Panc1 (cell line): Measurements from ENCODE around the gene FAM163B. TPM values are rescaled to one million over a fixed set of nuclear protein-coding genes. Genes with fewer than 3 reads are reported as not detected.

ENCODE experiments used
- ATAC-seq: fragments of 200-7000 bp; cut with Tn5 transposase; 2 replicates; pipeline ENCODE4 v1.9.1; 2020; ENCODE audit warnings: mild to moderate bottlenecking, moderate library complexity
- BruUV-seq: library from RNA; stranded (reverse); fragments of 400-500 nt; replicated peaks from 2 replicates; lab custom pipeline; 2021; lab: Mats Ljungman, UMichigan
- CTCF ChIA-PET: fragments of 300-600 bp; sonication (Branson Sonifier 250); formaldehyde crosslinking; loops from one replicate; lab custom pipeline; 2022; ENCODE audit warnings: antibody characterized with exemption; lab: Charles Lee
- POLR2A ChIA-PET: fragments of 300-600 bp; sonication (Branson Sonifier 250); formaldehyde crosslinking; loops from one replicate; lab custom pipeline; 2022; ENCODE audit warnings: antibody characterized with exemption; lab: Charles Lee
- DNase-seq: peaks from one replicate; pipeline ENCODE4 v3.0.0-alpha.2; 2010; ENCODE audit warnings: low read depth, low spot score
- H3K27ac ChIP-seq: 2 replicates; pipeline ENCODE4 v1.5.1; 2011; ENCODE audit warnings: mild to moderate bottlenecking, low read length, inconsistent platforms
- H3K27me3 ChIP-seq: fragments of 200-500 bp; sonication (Bioruptor generic); 2 replicates; pipeline ENCODE4 v1.6.0; 2014; ENCODE audit warnings: low read length, inconsistent platforms; ENCODE audit not compliant: control insufficient read depth, insufficient read depth
- H3K36me3 ChIP-seq: fragments of 200-500 bp; sonication (Bioruptor generic); 2 replicates; pipeline ENCODE4 v1.5.1; 2014; ENCODE audit warnings: inconsistent platforms, mild to moderate bottlenecking, low read length, moderate library complexity; ENCODE audit not compliant: control insufficient read depth, insufficient read depth
- H3K4me1 ChIP-seq: 2 replicates; pipeline ENCODE4 v1.5.1; 2011; ENCODE audit warnings: inconsistent platforms, mild to moderate bottlenecking, low read length, moderate library complexity; ENCODE audit not compliant: control insufficient read depth, insufficient read depth
- H3K4me3 ChIP-seq, 2 experiments: 2 replicates each; pipeline ENCODE4 v1.5.1; 2011 to 2012; ENCODE audit warnings: low read depth in 2 of 2, low read length in 2 of 2, mild to moderate bottlenecking in 2 of 2, inconsistent platforms in 1 of 2, moderate library complexity in 1 of 2
- H3K9me3 ChIP-seq: fragments of 200-500 bp; sonication (Bioruptor generic); 2 replicates; pipeline ENCODE4 v1.5.1; 2014; ENCODE audit warnings: low read depth, mild to moderate bottlenecking, inconsistent platforms, low read length, moderate library complexity; ENCODE audit not compliant: control insufficient read depth, insufficient read depth
- POLR2AphosphoS5 ChIP-seq: IDR thresholded peaks from 2 replicates; pipeline ENCODE4 v1.6.1; 2012; ENCODE audit warnings: mild to moderate bottlenecking, low read depth, low read length, moderate library complexity
- REST ChIP-seq, 2 experiments: IDR thresholded peaks; 2 replicates each; pipeline ENCODE4 v1.6.1; 2011 to 2012; ENCODE audit warnings: low read depth in 2 of 2, control low read depth in 1 of 2, low read length in 1 of 2, mild to moderate bottlenecking in 1 of 2, moderate library complexity in 1 of 2; ENCODE audit not compliant: insufficient read depth in 1 of 2
- SIN3A ChIP-seq: IDR thresholded peaks from 2 replicates; pipeline ENCODE4 v1.6.1; 2012; ENCODE audit warnings: low read depth, mild to moderate bottlenecking, low read length, moderate library complexity, borderline replicate concordance; ENCODE audit not compliant: insufficient read depth
- TCF7L2 ChIP-seq: IDR thresholded peaks from 2 replicates; pipeline ENCODE4 v1.6.1; 2011; ENCODE audit warnings: mild to moderate bottlenecking, low read depth, low read length, inconsistent platforms
- in situ Hi-C: cut with HindIII; loops from 2 replicates; pipeline ENCODE4 v1.10.0; 2016; ENCODE audit warnings: low sequenced_read_pairs, low pct_unique_long_range_greater_than_20kb
- intact Hi-C: fragments of 100-400 bp; cut with micrococcal nuclease; formaldehyde crosslinking; loops from one replicate; pipeline ENCODE4 v1.10.0; 2022; ENCODE audit not compliant: unreplicated experiment
- total RNA-seq: library from RNA; stranded (reverse); gene quantifications from one replicate; pipeline ENCODE4 v1.2.1, GENCODE V29; 2021; ENCODE audit not compliant: unreplicated experiment
- TF ChIP-seq, protein P1 (sequence below): fragments of 450-650 bp; IDR thresholded peaks from 2 replicates; pipeline ENCODE4 v1.5.1; 2017; ENCODE audit warnings: mild to moderate bottlenecking

FAM163B gene
- total RNA-seq, 1 experiment from 2014 or later: not detected

DNA sequence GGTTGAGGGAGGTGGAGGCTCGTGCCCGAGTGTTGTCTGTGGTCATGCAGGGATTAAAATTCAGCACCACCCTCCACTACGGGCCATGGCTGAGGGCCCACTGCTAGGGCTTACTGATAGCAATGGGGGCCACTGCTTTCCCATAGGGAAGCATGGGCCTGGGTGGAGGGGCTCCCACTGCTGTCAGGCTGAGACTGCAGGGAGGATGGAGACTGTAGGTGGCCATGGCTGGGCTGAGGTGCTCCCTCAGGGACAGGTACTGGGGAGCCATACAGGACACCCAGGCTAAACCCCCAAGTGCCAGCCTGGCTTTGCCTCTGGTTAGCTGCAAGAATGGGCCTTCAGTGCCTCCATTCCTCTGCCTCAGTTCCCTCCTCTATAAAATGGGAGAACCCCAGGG, 26.1 kb downstream of the FAM163B start:
- TF ChIP-seq SIN3A (no peak), POLR2AphosphoS5 (no peak), TCF7L2 (no peak), REST (IDR thresholded peaks at IDR 0.05; ENCODE audit: insufficient read depth in 1 of 2, low read depth in 2 of 2, low read length in 1 of 2) (no peak)
- TF ChIP-seq, protein P1, sequence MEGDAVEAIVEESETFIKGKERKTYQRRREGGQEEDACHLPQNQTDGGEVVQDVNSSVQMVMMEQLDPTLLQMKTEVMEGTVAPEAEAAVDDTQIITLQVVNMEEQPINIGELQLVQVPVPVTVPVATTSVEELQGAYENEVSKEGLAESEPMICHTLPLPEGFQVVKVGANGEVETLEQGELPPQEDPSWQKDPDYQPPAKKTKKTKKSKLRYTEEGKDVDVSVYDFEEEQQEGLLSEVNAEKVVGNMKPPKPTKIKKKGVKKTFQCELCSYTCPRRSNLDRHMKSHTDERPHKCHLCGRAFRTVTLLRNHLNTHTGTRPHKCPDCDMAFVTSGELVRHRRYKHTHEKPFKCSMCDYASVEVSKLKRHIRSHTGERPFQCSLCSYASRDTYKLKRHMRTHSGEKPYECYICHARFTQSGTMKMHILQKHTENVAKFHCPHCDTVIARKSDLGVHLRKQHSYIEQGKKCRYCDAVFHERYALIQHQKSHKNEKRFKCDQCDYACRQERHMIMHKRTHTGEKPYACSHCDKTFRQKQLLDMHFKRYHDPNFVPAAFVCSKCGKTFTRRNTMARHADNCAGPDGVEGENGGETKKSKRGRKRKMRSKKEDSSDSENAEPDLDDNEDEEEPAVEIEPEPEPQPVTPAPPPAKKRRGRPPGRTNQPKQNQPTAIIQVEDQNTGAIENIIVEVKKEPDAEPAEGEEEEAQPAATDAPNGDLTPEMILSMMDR: no peak
- Histone ChIP-seq H3K9me3 (no peaks in the 10 kb centered on the region), H3K27me3 (no peaks in the 10 kb centered on the region), H3K36me3 (no peaks in the 10 kb centered on the region), H3K4me1 (peaks cover 6% of the 10 kb centered on the region; the same call in 1 of the 2 replicates), H3K27ac (no peak overlapping the region), H3K4me3 (no peak overlapping the region)
- intact Hi-C loops (no loop called here), in situ Hi-C loops (no loop called here)
- ATAC-seq (no peak), DNase-seq (no peak)
- ChIA-PET CTCF (interaction anchor here (0.7 kb wide), 1 partner anchor 10 kb away, joined by 3 read pairs; no protein-coding TSS in a partner anchor), POLR2A (no interaction called here)
- no TSS peak for BruUV-seq

GRCh38 chr9:133582501-133583045, 26.6 kb downstream of the FAM163B start:
- no peaks in the 10 kb centered on the region for H3K9me3 ChIP-seq
- no TSS peak for BruUV-seq
- intact Hi-C loops: no loop called here
- TF ChIP-seq, protein P1: no peak
- TF ChIP-seq POLR2AphosphoS5: no peak
- TF ChIP-seq SIN3A: no peak
- no peak for TF ChIP-seq REST (IDR thresholded peaks at IDR 0.05; ENCODE audit: insufficient read depth in 1 of 2, low read depth in 2 of 2, low read length in 1 of 2)
- TF ChIP-seq TCF7L2: no peak
- DNase-seq (no peak), ATAC-seq (no peak)
- in situ Hi-C loops: no loop called here
- H3K36me3 ChIP-seq: no peaks in the 10 kb centered on the region
- no peaks in the 10 kb centered on the region for H3K27me3 ChIP-seq
- POLR2A ChIA-PET: no interaction called here
- no peak overlapping the region for H3K4me3 ChIP-seq
- no peak overlapping the region for H3K27ac ChIP-seq
- CTCF ChIA-PET: no interaction called here
- H3K4me1 ChIP-seq: peaks cover 6% of the 10 kb centered on the region; the same call in 1 of the 2 replicates
